AG09319 (cell line): ENCODE data around the gene MCCC1.

Experiments used
- DNase-seq: peaks from one replicate; pipeline ENCODE4 v3.0.0-alpha.2; 2010; ENCODE audit warnings: low read depth; ENCODE audit errors: extremely low read depth
- TF ChIP-seq, protein P1 (sequence below): IDR thresholded peaks from 2 replicates; pipeline ENCODE4 v1.5.1; 2011; ENCODE audit warnings: low read depth, mild to moderate bottlenecking, inconsistent platforms, low read length, moderate library complexity

Gene MCCC1

DNA sequence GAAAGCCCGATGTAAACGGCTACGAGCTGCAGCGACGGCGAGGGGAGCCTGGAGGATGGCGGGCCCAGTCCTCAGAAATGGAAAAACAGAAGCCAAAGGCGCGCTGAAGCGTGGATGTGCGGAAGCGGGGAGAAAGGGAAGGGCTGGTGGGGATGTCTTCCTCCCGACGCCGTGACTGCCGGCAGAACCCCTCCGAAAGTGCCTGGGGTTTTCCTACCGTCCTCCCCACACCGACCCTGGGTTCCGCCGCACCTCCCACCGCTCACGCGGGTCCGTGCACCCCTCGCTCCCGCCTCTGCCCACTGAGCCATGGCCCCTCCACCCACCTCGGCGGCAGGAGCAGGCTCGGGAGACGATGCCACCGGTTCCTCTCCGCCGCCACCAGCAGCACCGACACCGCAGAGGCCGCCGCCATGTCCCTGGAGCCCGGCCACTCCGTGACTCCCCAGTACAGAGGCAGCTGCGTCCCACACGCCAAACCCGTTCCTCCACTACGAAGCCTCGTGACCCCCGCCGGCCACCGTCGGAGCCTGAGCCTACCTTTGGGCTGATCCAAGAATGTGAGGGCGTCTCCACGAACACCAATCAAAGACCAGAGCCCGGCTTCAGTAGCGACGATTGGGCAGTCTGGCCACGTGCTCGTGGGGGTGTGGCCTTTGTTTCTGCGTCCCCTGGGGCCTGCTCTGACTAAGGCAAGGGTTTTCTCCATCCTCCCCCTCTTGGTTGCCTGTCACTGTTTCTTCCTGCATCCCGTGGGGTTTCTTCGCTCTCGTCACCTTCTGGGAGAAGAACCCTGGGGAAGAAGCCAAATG, at the start of gene MCCC1:
TSS of gene MCCC1 (minus strand) at position 471 of the 812 bp plus-strand sequence. CDS start at position 415, 56 bp downstream.
- TF ChIP-seq, protein P1, sequence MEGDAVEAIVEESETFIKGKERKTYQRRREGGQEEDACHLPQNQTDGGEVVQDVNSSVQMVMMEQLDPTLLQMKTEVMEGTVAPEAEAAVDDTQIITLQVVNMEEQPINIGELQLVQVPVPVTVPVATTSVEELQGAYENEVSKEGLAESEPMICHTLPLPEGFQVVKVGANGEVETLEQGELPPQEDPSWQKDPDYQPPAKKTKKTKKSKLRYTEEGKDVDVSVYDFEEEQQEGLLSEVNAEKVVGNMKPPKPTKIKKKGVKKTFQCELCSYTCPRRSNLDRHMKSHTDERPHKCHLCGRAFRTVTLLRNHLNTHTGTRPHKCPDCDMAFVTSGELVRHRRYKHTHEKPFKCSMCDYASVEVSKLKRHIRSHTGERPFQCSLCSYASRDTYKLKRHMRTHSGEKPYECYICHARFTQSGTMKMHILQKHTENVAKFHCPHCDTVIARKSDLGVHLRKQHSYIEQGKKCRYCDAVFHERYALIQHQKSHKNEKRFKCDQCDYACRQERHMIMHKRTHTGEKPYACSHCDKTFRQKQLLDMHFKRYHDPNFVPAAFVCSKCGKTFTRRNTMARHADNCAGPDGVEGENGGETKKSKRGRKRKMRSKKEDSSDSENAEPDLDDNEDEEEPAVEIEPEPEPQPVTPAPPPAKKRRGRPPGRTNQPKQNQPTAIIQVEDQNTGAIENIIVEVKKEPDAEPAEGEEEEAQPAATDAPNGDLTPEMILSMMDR: no peak

DNA sequence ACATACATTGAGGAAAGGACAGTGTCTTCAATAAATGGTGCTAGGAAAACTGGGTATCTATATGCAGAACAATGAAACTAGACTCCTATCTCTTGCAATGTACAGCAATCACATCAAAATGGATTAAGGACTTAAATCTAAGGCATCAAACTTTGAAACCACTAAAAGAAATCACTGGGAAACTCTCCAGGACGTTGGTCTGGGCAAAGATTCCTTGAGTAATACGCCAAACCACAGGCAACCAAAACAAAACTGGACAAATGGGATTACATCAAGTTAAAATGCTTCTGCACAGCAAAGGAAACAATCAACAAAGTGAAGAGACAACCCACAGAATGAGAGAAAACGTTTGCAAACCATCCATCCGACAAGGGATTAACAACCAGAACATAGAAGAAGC, 48.8 kb upstream of the MCCC1 start:
- TF ChIP-seq, protein P1: no peak
- peak; percentile 30 for DNase-seq

More for the DNA sequence above, at the start of gene MCCC1:
- peak; percentile 94 for DNase-seq

DNA sequence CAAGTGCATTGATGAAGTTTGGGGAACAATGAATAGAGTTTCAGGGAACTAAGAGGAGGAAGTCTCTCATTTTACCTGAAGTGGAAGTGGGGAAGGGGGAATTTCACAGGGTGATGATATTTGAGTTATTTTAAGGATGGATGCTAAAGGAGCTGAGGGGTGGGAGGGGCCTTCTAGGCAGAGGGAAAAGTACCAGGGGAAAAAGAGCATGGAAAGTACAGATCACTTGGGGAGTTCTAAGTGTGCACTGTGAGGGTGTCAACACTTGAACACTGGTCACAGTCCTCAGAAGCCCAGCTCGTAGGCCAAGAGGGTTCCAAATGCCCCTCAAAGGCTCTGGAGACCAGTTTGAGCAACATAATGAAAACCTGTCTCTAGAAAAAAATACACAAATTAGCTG, 45.1 kb upstream of the MCCC1 start:
- TF ChIP-seq, protein P1: no peak
- no peak for DNase-seq

DNA sequence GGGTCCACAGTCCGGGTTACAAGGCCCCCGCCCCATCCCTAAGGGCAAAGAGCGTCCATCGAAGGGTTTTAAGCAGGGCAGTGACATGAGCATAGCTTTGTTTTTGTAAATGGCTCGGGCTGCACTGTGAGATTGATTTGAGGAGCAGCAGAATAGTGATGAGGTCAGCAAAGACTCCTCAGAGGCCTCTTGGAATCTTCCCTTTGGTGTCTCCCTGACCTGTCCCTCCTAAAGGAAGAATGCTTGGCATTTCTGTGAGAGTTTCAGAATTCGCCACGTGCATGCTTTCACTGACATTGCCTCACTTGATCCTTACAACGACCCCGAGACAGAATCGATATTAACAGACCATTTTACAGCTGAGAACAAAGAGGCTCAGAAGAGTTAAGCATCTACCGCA, 42.9 kb upstream of the MCCC1 start:
- TF ChIP-seq, protein P1: no peak
- no peak for DNase-seq

DNA sequence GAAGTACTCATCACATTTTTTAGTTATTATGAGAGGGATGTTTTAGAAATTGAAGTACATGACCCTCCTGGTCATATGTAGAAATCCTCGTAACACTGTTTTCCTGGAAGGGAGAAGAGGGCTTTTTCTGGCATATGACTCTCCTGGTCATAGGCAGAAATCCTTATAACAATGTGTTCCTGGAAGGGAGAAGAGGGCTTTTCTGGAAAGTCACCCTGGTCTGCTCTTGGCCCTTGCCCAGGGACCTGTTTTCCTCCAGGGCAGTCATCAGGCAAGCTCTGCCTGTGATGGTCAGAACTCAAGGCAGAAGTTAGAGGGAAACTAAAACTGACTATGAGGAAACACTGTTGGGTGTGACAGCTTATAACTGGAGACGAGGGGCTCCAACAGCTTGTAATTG, 35.5 kb upstream of the MCCC1 start:
- TF ChIP-seq, protein P1: no peak
- DNase-seq: no peak

DNA sequence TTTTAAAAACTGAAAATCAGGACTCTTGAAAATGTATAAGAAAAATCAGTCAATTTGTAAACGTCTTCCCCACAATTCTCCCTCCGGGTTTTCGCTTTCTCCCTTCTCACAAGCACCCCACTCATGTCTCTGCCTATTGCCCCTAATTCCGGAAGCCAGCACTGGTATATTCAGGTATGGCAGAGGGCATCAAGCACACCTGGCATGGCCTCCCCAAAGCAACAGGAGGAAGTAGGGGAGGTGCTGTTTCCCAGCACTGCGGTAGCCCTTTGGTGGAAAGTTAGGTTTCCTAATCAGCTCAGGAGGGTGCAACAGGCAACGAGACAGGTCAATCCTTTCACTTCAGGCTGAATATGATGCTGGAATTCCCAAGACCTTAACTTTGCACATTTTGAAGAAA, 33.1 kb upstream of the MCCC1 start:
- TF ChIP-seq, protein P1: no peak
- DNase-seq: no peak

DNA sequence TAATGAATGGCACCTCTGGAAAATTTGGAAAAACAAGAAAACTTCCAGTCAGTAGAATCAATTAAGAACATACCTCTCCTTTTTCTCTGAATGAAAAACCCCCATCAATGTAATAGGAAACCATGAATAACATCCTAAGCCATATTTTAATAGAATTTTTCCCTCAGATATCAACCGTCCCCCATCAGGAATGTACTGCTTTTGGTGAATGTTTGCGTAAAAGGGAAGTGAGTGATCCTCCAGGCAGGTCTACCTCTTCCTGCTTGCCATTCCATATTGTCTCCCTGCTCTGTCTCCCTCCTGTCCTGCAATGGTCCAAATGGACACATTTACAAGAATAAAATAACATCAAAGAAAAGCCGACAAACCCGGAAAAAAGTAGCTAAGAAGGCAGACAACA, 32.4 kb upstream of the MCCC1 start:
- no peak for DNase-seq
- TF ChIP-seq, protein P1: no peak
